K562 (cell line): ENCODE measurements around the gene MTHFS. TPM values are rescaled to one million over a fixed set of nuclear protein-coding genes. Genes with fewer than 3 reads are reported as not detected.

Experiments
- BACH1 ChIP-seq: fragments of 200-800 bp; sonication (Bioruptor generic); IDR thresholded peaks from 2 replicates; pipeline ENCODE4 v1.6.1; 2016; ENCODE audit warnings: missing genetic modification characterization, missing compliant biosample characterization
- BRD4 ChIP-seq: fragments of 200-600 bp; sonication (generic); IDR thresholded peaks from 2 replicates; pipeline ENCODE4 v1.6.1; 2017; ENCODE audit warnings: inconsistent platforms
- HIVEP1 ChIP-seq: fragments of 250-450 bp; sonication (Bioruptor Pico); IDR thresholded peaks from 2 replicates; pipeline ENCODE4 v1.4.0; 2020; ENCODE audit warnings: mild to moderate bottlenecking
- ILK ChIP-seq: fragments of 450-650 bp; IDR thresholded peaks from 2 replicates; pipeline ENCODE4 v1.6.1; 2016; ENCODE audit warnings: missing genetic modification characterization, low read depth, mild to moderate bottlenecking, missing compliant biosample characterization, moderate library complexity, borderline replicate concordance
- NFE2L1 ChIP-seq: fragments of 450-650 bp; IDR thresholded peaks from 2 replicates; pipeline ENCODE4 v1.6.1; 2016; ENCODE audit warnings: missing genetic modification characterization, low read depth, mild to moderate bottlenecking, missing compliant biosample characterization, moderate library complexity, borderline replicate concordance
- POLR2A ChIP-seq: fragments of 450-650 bp; conservative IDR thresholded peaks from 2 replicates; pipeline ENCODE4 v1.6.1; 2016
- RNF2 ChIP-seq: sonication (generic); IDR thresholded peaks from 2 replicates; pipeline ENCODE4 v1.6.1; 2016
- SMAD3 ChIP-seq: fragments of 450-650 bp; formaldehyde crosslinking; conservative IDR thresholded peaks from 2 replicates; pipeline ENCODE4 v1.4.0; 2020; ENCODE audit warnings: mild to moderate bottlenecking
- SPI1 ChIP-seq: IDR thresholded peaks from 2 replicates; pipeline ENCODE4 v1.6.1; 2011; ENCODE audit warnings: low read depth, low read length, control low read depth, borderline replicate concordance
- STAT5B ChIP-seq: fragments of 250-450 bp; sonication (Bioruptor Pico); IDR thresholded peaks from 2 replicates; pipeline ENCODE4 v1.8.0; 2021; ENCODE audit warnings: mild to moderate bottlenecking, inconsistent platforms
- TEAD2 ChIP-seq: fragments of 450-650 bp; IDR thresholded peaks from 2 replicates; pipeline ENCODE4 v1.6.1; 2016; ENCODE audit warnings: missing genetic modification characterization, control low read depth, missing compliant biosample characterization
- TFAM ChIP-seq: fragments of 250-450 bp; sonication (Bioruptor Pico); conservative IDR thresholded peaks from 2 replicates; pipeline ENCODE4 v1.5.0; 2021; ENCODE audit warnings: mild to moderate bottlenecking, moderate library complexity
- YY1 ChIP-seq, 3 experiments: IDR thresholded peaks; 2 replicates each; pipeline ENCODE4 v1.6.1; 2011; ENCODE audit warnings: low read length in 2 of 3, mild to moderate bottlenecking in 2 of 3, moderate library complexity in 2 of 3, borderline replicate concordance in 1 of 3, control low read depth in 1 of 3, low read depth in 1 of 3; ENCODE audit not compliant: insufficient read depth in 3 of 3, insufficient replicate concordance in 2 of 3, control insufficient read depth in 1 of 3, insufficient read length in 1 of 3; ENCODE audit errors: extremely low read depth in 1 of 3
- ZNF408 ChIP-seq: fragments of 250-450 bp; sonication (Bioruptor Pico); IDR thresholded peaks from 2 replicates; pipeline ENCODE4 v1.4.0; 2020; ENCODE audit warnings: low read depth, mild to moderate bottlenecking, moderate library complexity
- polyA plus RNA-seq, 8 experiments: library from polyadenylated mRNA; depleted of rRNA in 4 of 8; stranded (reverse) in 5 of 8; unstranded in 3 of 8; fragments of >200 nt; fragmentation: Nextera tagmentation in 2 of 8; fragmentation: Illumina TruSeq in 1 of 8; extraction: Ambion mirVana in 2 of 8; extraction: Trizol in 1 of 8; gene quantifications; 2 replicates each; pipeline versions ENCODE4 v1.2.1 to v1.2.3, GENCODE V29; 2011 to 2014; ENCODE audit warnings: inconsistent platforms in 1 of 8, missing spikeins in 1 of 8
- total RNA-seq, 7 experiments: library from RNA; depleted of rRNA in 6 of 7; stranded (reverse); fragments of >200 nt in 6 of 7; fragmentation: Illumina TruSeq in 2 of 7; extraction: Trizol in 2 of 7; gene quantifications; 2 replicates each; pipeline versions ENCODE4 v1.2.1 to v1.2.3, GENCODE V29; 2011 to 2021; ENCODE audit warnings: low replicate concordance in 1 of 7
- TF ChIP-seq, protein P1 (sequence below): fragments of 450-650 bp; IDR thresholded peaks from 2 replicates; pipeline ENCODE4 v1.6.1; 2016; ENCODE audit warnings: low read depth
- TF ChIP-seq, protein P2 (sequence below): fragments of 250-450 bp; sonication (Bioruptor Pico); IDR thresholded peaks from 2 replicates; pipeline ENCODE4 v1.8.0; 2021; ENCODE audit warnings: moderate library complexity, mild to moderate bottlenecking, inconsistent platforms
- TF ChIP-seq, protein P3 (sequence below): sonication (generic); formaldehyde crosslinking; IDR thresholded peaks from 2 replicates; pipeline ENCODE4 v1.8.1; 2023; ENCODE audit warnings: mild to moderate bottlenecking, missing genetic modification reagents
- TF ChIP-seq, protein P4 (sequence below): fragments of 250-450 bp; sonication (Bioruptor Pico); IDR thresholded peaks from 2 replicates; pipeline ENCODE4 v1.5.1; 2021; ENCODE audit warnings: mild to moderate bottlenecking

Gene MTHFS
- total and polyA plus RNA-seq, 9 of the 15 experiments (the other 6 are each of a cell fraction or from before 2014, with no cell fraction given), result 17.8 to 79.3 (median 41.7) TPM

DNA sequence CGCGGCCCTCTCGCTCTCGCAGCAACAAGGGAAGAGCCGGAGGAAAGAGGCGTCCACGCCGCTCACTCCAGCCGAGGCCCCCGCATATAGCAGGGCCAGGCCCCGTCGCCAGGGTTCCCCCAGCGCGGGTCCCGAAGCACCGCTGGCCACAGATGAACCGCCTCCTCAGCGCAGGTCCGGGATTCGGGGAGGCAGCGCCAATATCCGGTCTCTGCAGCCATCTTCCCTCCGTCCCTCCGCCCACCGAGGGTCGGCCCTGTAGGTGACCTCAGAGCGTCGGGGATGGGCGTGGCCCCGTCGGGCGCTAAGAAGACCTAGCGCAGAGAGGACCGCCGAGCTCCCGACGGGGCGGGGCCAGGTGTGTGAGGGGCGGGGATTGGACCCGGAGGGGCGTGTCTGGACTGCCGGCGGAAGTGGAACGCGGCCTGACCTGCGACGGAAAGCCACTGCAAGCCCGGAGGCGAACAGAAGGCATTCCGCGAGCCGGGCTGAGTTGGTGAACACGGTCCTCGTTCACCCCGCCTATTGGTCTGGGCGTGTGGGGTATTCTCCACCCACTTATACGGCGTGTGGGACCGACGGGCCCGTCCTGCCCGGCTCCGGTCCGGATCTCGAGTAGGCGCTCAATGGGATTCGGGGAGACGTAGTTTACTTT is 26.8 kb upstream of the MTHFS start (continued):
- TF ChIP-seq YY1 (IDR thresholded peaks at IDR 0.05; ENCODE audit: borderline replicate concordance in 1 of 3, control insufficient read depth in 1 of 3, extremely low read depth in 1 of 3, insufficient read depth in 3 of 3, insufficient read length in 1 of 3, insufficient replicate concordance in 2 of 3, low read depth in 1 of 3, low read length in 2 of 3), result peak; percentile 56 to 94 (median 85)
- TF ChIP-seq SMAD3, result no peak
- TF ChIP-seq STAT5B (CRISPR knock-in tag), result no peak
- peak; percentile 62; the same call in 1 of the 2 replicates for TF ChIP-seq SPI1
- TF ChIP-seq ZNF408 (CRISPR knock-in tag), result no peak
- no peak for TF ChIP-seq BACH1 (tag)
- TF ChIP-seq, protein P1, sequence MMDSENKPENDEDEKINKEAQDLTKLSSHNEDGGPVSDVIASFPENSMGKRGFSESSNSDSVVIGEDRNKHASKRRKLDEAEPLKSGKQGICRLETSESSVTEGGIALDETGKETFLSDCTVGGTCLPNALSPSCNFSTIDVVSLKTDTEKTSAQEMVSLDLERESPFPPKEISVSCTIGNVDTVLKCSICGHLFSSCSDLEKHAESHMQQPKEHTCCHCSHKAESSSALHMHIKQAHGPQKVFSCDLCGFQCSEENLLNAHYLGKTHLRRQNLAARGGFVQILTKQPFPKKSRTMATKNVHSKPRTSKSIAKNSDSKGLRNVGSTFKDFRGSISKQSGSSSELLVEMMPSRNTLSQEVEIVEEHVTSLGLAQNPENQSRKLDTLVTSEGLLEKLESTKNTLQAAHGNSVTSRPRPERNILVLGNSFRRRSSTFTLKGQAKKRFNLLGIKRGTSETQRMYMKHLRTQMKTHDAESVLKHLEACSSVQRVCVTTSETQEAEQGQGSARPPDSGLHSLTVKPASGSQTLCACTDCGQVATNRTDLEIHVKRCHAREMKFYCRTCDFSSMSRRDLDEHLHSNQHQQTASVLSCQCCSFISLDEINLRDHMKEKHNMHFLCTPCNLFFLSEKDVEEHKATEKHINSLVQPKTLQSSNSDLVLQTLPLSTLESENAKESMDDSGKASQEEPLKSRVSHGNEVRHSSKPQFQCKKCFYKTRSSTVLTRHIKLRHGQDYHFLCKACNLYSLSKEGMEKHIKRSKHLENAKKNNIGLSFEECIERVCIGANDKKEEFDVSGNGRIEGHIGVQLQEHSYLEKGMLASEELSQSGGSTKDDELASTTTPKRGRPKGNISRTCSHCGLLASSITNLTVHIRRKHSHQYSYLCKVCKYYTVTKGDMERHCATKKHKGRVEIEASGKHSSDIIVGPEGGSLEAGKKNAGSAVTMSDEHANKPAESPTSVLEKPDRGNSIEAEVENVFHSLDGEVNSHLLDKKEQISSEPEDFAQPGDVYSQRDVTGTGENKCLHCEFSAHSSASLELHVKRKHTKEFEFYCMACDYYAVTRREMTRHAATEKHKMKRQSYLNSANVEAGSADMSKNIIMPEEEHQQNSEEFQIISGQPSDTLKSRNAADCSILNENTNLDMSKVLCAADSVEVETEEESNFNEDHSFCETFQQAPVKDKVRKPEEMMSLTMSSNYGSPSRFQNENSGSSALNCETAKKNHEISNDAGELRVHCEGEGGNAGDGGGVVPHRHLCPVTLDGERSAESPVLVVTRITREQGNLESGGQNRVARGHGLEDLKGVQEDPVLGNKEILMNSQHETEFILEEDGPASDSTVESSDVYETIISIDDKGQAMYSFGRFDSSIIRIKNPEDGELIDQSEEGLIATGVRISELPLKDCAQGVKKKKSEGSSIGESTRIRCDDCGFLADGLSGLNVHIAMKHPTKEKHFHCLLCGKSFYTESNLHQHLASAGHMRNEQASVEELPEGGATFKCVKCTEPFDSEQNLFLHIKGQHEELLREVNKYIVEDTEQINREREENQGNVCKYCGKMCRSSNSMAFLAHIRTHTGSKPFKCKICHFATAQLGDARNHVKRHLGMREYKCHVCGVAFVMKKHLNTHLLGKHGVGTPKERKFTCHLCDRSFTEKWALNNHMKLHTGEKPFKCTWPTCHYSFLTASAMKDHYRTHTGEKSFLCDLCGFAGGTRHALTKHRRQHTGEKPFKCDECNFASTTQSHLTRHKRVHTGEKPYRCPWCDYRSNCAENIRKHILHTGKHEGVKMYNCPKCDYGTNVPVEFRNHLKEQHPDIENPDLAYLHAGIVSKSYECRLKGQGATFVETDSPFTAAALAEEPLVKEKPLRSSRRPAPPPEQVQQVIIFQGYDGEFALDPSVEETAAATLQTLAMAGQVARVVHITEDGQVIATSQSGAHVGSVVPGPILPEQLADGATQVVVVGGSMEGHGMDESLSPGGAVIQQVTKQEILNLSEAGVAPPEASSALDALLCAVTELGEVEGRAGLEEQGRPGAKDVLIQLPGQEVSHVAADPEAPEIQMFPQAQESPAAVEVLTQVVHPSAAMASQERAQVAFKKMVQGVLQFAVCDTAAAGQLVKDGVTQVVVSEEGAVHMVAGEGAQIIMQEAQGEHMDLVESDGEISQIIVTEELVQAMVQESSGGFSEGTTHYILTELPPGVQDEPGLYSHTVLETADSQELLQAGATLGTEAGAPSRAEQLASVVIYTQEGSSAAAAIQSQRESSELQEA, result peak; percentile 82
- no peak for TF ChIP-seq ILK (tag)
- peak; percentile 91 for TF ChIP-seq POLR2A
- TF ChIP-seq, protein P2, sequence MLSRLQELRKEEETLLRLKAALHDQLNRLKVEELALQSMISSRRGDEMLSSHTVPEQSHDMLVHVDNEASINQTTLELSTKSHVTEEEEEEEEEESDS (CRISPR knock-in tag), result no peak
- TF ChIP-seq, protein P3, sequence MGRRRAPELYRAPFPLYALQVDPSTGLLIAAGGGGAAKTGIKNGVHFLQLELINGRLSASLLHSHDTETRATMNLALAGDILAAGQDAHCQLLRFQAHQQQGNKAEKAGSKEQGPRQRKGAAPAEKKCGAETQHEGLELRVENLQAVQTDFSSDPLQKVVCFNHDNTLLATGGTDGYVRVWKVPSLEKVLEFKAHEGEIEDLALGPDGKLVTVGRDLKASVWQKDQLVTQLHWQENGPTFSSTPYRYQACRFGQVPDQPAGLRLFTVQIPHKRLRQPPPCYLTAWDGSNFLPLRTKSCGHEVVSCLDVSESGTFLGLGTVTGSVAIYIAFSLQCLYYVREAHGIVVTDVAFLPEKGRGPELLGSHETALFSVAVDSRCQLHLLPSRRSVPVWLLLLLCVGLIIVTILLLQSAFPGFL (CRISPR knock-in tag), result no peak
- TF ChIP-seq HIVEP1 (CRISPR knock-in tag), result no peak
- no peak for TF ChIP-seq TEAD2
- no peak for TF ChIP-seq TFAM (CRISPR knock-in tag)
- TF ChIP-seq, protein P4, sequence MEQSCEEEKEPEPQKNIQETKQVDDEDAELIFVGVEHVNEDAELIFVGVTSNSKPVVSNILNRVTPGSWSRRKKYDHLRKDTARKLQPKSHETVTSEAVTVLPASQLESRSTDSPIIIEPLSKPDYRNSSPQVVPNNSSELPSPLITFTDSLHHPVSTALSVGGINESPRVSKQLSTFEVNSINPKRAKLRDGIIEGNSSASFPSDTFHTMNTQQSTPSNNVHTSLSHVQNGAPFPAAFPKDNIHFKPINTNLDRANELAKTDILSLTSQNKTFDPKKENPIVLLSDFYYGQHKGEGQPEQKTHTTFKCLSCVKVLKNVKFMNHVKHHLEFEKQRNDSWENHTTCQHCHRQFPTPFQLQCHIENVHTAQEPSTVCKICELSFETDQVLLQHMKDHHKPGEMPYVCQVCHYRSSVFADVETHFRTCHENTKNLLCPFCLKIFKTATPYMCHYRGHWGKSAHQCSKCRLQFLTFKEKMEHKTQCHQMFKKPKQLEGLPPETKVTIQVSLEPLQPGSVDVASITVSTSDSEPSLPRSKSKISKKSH (CRISPR knock-in tag), result no peak
- TF ChIP-seq NFE2L1 (tag), result no peak
- TF ChIP-seq RNF2, result no peak
- peak; percentile 75; the same call in 1 of the 2 replicates for TF ChIP-seq BRD4
